B cell (primary cell): ENCODE results near the gene HHAT. TPM values are rescaled to one million over a fixed set of nuclear protein-coding genes. Genes with fewer than 3 reads are reported as not detected.

Experiments used
- ATAC-seq: fragments of 200-7000 bp; cut with Tn5 transposase; one replicate; pipeline ENCODE4 v1.10.0; 2021; ENCODE audit warnings: low read depth, mild to moderate bottlenecking, moderate number of reproducible peaks, moderate library complexity
- CTCF ChIA-PET: fragments of 350-600 bp; sonication (Branson Sonifier 250); formaldehyde crosslinking; loops from one replicate; lab custom pipeline; 2021; ENCODE audit warnings: antibody characterized with exemption, inconsistent platforms; lab: Charles Lee
- POLR2A ChIA-PET: fragments of 350-600 bp; sonication (Branson Sonifier 250); formaldehyde crosslinking; loops from one replicate; lab custom pipeline; 2021; ENCODE audit warnings: antibody characterized with exemption; lab: Charles Lee
- DNase-seq: peaks from one replicate; pipeline ENCODE4 v3.0.0; 2013
- H2AFZ ChIP-seq: 2 replicates; pipeline ENCODE4 v1.6.1; 2012; ENCODE audit warnings: mild to moderate bottlenecking, low read depth, low read length; ENCODE audit not compliant: insufficient read depth, poor library complexity, severe bottlenecking
- H3K27ac ChIP-seq, 2 donors: 1 replicate in 1 of 2; 2 replicates in 1 of 2; pipeline ENCODE4 v1.5.1; 2012 to 2013; ENCODE audit warnings: low read length in 2 of 2, mild to moderate bottlenecking in 2 of 2, moderate library complexity in 1 of 2
- H3K27me3 ChIP-seq, 4 experiments: fragments of 200-600 bp in 1 of 4; sonication (generic) in 1 of 4; replicated peaks in 1 of 4; 1 replicate in 2 of 4; 2 replicates in 2 of 4; pipeline versions ENCODE4 v1.6.1 to v1.7.0; 2013 to 2016; ENCODE audit warnings: low read length in 3 of 4, mild to moderate bottlenecking in 2 of 4, mixed read lengths in 1 of 4, moderate library complexity in 1 of 4; ENCODE audit not compliant: insufficient read depth in 4 of 4, control insufficient read depth in 3 of 4; ENCODE audit errors: control extremely low read depth in 1 of 4
- H3K36me3 ChIP-seq, 2 experiments: replicated peaks in 1 of 2; 1 replicate in 1 of 2; 2 replicates in 1 of 2; pipeline versions ENCODE4 v1.6.1 to v1.7.1; 2013; ENCODE audit warnings: low read length in 1 of 2; ENCODE audit not compliant: insufficient read depth in 2 of 2, control insufficient read depth in 1 of 2; ENCODE audit errors: control extremely low read depth in 1 of 2, extremely low read depth in 1 of 2
- H3K4me1 ChIP-seq, 2 donors: fragments of 200-600 bp in 1 of 2; sonication (generic) in 1 of 2; 1 replicate in 1 of 2; 2 replicates in 1 of 2; pipeline versions ENCODE4 v1.5.1 to v1.6.1; 2013 to 2017; ENCODE audit warnings: low read length in 2 of 2; ENCODE audit not compliant: control insufficient read depth in 2 of 2, insufficient read depth in 2 of 2
- H3K4me2 ChIP-seq: replicated peaks from 2 replicates; pipeline ENCODE3; 2012; ENCODE audit warnings: mild to moderate bottlenecking, low read depth, low read length; ENCODE audit not compliant: poor library complexity, severe bottlenecking
- H3K4me3 ChIP-seq, 5 experiments: fragments of 200-600 bp in 1 of 5; sonication (generic) in 1 of 5; 1 replicate in 3 of 5; 2 replicates in 2 of 5; pipeline versions ENCODE4 v1.5.1 to v1.7.0; 2011 to 2016; ENCODE audit warnings: low read length in 4 of 5, mild to moderate bottlenecking in 4 of 5, low read depth in 2 of 5, control low read depth in 1 of 5, moderate library complexity in 1 of 5; ENCODE audit not compliant: insufficient read depth in 1 of 5; ENCODE audit errors: control extremely low read depth in 1 of 5, extremely low read depth in 1 of 5
- H3K79me2 ChIP-seq: fragments of 200-600 bp; sonication (generic); one replicate; pipeline ENCODE4 v1.6.0; 2016; ENCODE audit warnings: low read length; ENCODE audit not compliant: control insufficient read depth, insufficient read depth
- H3K9ac ChIP-seq: fragments of 200-600 bp; sonication (generic); 2 replicates; pipeline ENCODE4 v1.6.1; 2017; ENCODE audit warnings: mild to moderate bottlenecking, low read length, moderate library complexity
- H3K9me3 ChIP-seq, 3 donors: one replicate each; pipeline versions ENCODE4 v1.6.1 to v1.7.1; 2013; ENCODE audit warnings: low read length in 2 of 3; ENCODE audit not compliant: control insufficient read depth in 2 of 3, insufficient read depth in 1 of 3; ENCODE audit errors: control extremely low read depth in 1 of 3
- H4K20me1 ChIP-seq: 2 replicates; pipeline ENCODE4 v1.6.0; 2012; ENCODE audit warnings: mild to moderate bottlenecking, low read length; ENCODE audit not compliant: insufficient read depth, control insufficient read depth, poor library complexity, severe bottlenecking
- H3K27ac Mint-ChIP-seq: one replicate; pipeline ENCODE4 v1.8.0; 2021; ENCODE audit warnings: mixed read lengths
- H3K27me3 Mint-ChIP-seq: one replicate; pipeline ENCODE4 v1.8.0; 2021; ENCODE audit warnings: mixed read lengths
- H3K4me1 Mint-ChIP-seq: one replicate; pipeline ENCODE4 v1.8.0; 2021; ENCODE audit warnings: mixed read lengths
- H3K4me3 Mint-ChIP-seq: one replicate; pipeline ENCODE4 v1.8.0; 2021; ENCODE audit warnings: mixed read lengths
- H3K9me3 Mint-ChIP-seq: one replicate; pipeline ENCODE4 v1.8.0; 2022; ENCODE audit warnings: mixed read lengths; ENCODE audit not compliant: insufficient read depth
- CTCF ChIP-seq: fragments of 200-600 bp; IDR thresholded peaks from one replicate; pipeline ENCODE4 v1.8.0; 2022; ENCODE audit warnings: antibody characterized with exemption, mild to moderate bottlenecking
- EZH2 ChIP-seq: IDR thresholded peaks from 2 replicates; pipeline ENCODE4 v1.6.1; 2012; ENCODE audit warnings: borderline replicate concordance, low read depth, mild to moderate bottlenecking, moderate library complexity, low read length; ENCODE audit not compliant: insufficient read depth, poor library complexity, severe bottlenecking
- WGBS: methylation state at CpG from one replicate; pipeline ENCODE4 v1.1.5; 2013; ENCODE audit warnings: missing lambda C conversion rate; ENCODE audit not compliant: insufficient coverage; 5-methylcytosine and 5-hydroxymethylcytosine counted together
- intact Hi-C: fragments of 100-400 bp; cut with micrococcal nuclease; formaldehyde crosslinking; loops from one replicate; pipeline ENCODE4 v1.10.0; 2022
- polyA plus RNA-seq: library from polyadenylated mRNA; depleted of rRNA; stranded (reverse); fragments of >200 nt; gene quantifications from 2 replicates; pipeline ENCODE4 v1.2.3, GENCODE V29; 2012
- total RNA-seq, 2 donors: library from RNA; stranded (reverse); fragments of 120-200 nt in 1 of 2; gene quantifications; 1 replicate in 1 of 2; 2 replicates in 1 of 2; pipeline versions ENCODE4 v1.2.3 to v1.2.4, GENCODE V29; 2013 to 2022

HHAT gene
- total and polyA plus RNA-seq, 2 donors (not counting 1 experiment from before 2014, with no cell fraction given), result 4.0 to 28.2 TPM

GRCh38 chr1:210635108-210635507 is 306.4 kb downstream of the HHAT start:
- Histone ChIP-seq H3K4me3 (no peak overlapping the region), H4K20me1 (no peaks in the 10 kb centered on the region), H3K36me3 (no peaks in the 10 kb centered on the region), H3K79me2 (no peaks in the 10 kb centered on the region), H2AFZ (no peak overlapping the region), H3K9ac (no peak overlapping the region), H3K27me3 (no peaks in the 10 kb centered on the region), H3K27ac (no peak overlapping the region), H3K9me3 (no peaks in the 10 kb centered on the region), H3K4me2 (no peak overlapping the region), H3K4me1 (no peaks in the 10 kb centered on the region)
- DNase-seq (no peak), ATAC-seq (no peak)
- 93% methylated on average over 1 of the region's 2 CpGs for WGBS
- ChIA-PET POLR2A (no interaction called here), CTCF (no interaction called here)
- Mint-ChIP-seq H3K27ac (no peak overlapping the region), H3K27me3 (no peaks in the 10 kb centered on the region), H3K4me3 (no peak overlapping the region), H3K4me1 (no peaks in the 10 kb centered on the region), H3K9me3 (no peaks in the 10 kb centered on the region)
- TF ChIP-seq EZH2 (no peak), CTCF (no peak)
- intact Hi-C loops, result no loop called here

GRCh38 chr1:210641582-210641981 is 312.9 kb downstream of the HHAT start:
- H3K4me1 Mint-ChIP-seq, result no peaks in the 10 kb centered on the region
- ChIA-PET POLR2A (no interaction called here), CTCF (no interaction called here)
- H3K4me3 ChIP-seq, result no peak overlapping the region
- H3K79me2 ChIP-seq, result no peaks in the 10 kb centered on the region
- no peak overlapping the region for H3K4me2 ChIP-seq
- intact Hi-C loops, result no loop called here
- no peak overlapping the region for H3K27ac ChIP-seq
- no peaks in the 10 kb centered on the region for H3K4me1 ChIP-seq
- H2AFZ ChIP-seq, result no peak overlapping the region
- H3K4me3 Mint-ChIP-seq, result no peak overlapping the region
- no peak for DNase-seq
- TF ChIP-seq CTCF, result no peak
- no peak for TF ChIP-seq EZH2
- H3K27ac Mint-ChIP-seq, result no peak overlapping the region
- H4K20me1 ChIP-seq, result no peaks in the 10 kb centered on the region
- H3K36me3 ChIP-seq, result no peaks in the 10 kb centered on the region
- no peak for ATAC-seq
- no peaks in the 10 kb centered on the region for H3K27me3 Mint-ChIP-seq
- H3K9me3 Mint-ChIP-seq, result no peaks in the 10 kb centered on the region
- 96% methylated on average over 4 of the region's 5 CpGs for WGBS
- no peaks in the 10 kb centered on the region for H3K9me3 ChIP-seq
- no peaks in the 10 kb centered on the region for H3K27me3 ChIP-seq
- no peak overlapping the region for H3K9ac ChIP-seq
